ENCODE results near the gene BPIFB2. TPM values are rescaled to one million over a fixed set of nuclear protein-coding genes. Genes with fewer than 3 reads are reported as not detected.

The BPIFB2 gene
- total and polyA plus RNA-seq, 2 donors (not counting 3 experiments of a cell fraction or from before 2014, with no cell fraction given) = not detected

DNA sequence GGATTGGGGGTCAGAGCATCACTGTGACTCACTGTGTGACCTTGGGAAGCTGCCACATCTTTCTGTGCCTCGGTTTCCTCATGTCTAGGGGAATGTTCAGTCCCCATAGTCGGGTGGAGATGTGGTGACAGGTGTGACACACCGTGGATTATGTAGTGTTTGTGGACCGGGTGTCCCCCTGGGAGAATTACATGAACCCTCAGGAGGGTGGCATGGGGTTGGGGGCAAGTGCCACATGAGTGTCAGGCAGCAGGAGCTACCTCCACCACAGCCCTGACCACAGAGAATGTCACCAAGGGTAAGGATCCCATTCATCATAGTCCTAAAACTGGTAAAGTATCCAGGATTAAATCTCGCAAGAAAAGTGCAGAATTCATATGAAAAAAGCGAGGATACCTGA is 26.5 kb upstream of the BPIFB2 start:
- H3K79me2 ChIP-seq (ENCODE audit: control insufficient read depth, insufficient read depth, low read length) = no peaks in the 10 kb centered on the region
- no peaks in the 10 kb centered on the region for H3K36me3 ChIP-seq (ENCODE audit: control insufficient read depth in 2 of 2, extremely low read depth in 1 of 2, insufficient read depth in 2 of 2, low read length in 2 of 2)
- H3K9me1 ChIP-seq (replicated peaks; ENCODE audit: control insufficient read depth, extremely low read depth, insufficient read depth, low read length) = no peaks in the 10 kb centered on the region
- no peak for DNase-seq (ENCODE audit: low read depth, low spot score)
- intact Hi-C loops (cut with micrococcal nuclease) = no loop called here
- no peak overlapping the region for H3K4me3 ChIP-seq (replicated peaks in 1 of 3; ENCODE audit: insufficient read depth in 1 of 3, low read depth in 1 of 3, low read length in 3 of 3)
- no peak overlapping the region for H3K27ac ChIP-seq (ENCODE audit: insufficient read depth, low read depth, low read length)
- TF ChIP-seq, protein P1, sequence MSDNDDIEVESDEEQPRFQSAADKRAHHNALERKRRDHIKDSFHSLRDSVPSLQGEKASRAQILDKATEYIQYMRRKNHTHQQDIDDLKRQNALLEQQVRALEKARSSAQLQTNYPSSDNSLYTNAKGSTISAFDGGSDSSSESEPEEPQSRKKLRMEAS (IDR thresholded peaks at IDR 0.05; ENCODE audit: insufficient read depth, insufficient read length) = no peak
- no peak for TF ChIP-seq POLR2AphosphoS5 (IDR thresholded peaks at IDR 0.05; ENCODE audit: insufficient read depth, low read depth, low read length)
- no peak for TF ChIP-seq EZH2 (IDR thresholded peaks at IDR 0.05; ENCODE audit: borderline replicate concordance, low read depth, low read length, severe bottlenecking)
- no peak for TF ChIP-seq MYC (IDR thresholded peaks at IDR 0.05; ENCODE audit: low read depth, low read length)
- no peak for TF ChIP-seq JUN (IDR thresholded peaks at IDR 0.05; ENCODE audit: borderline replicate concordance, insufficient read depth, insufficient read length, low read depth)
- no peak for TF ChIP-seq GATA2 (IDR thresholded peaks at IDR 0.05; ENCODE audit: insufficient read depth, insufficient read length, low read depth, low read length)
- no peak for TF ChIP-seq FOS (IDR thresholded peaks at IDR 0.05; ENCODE audit: borderline replicate concordance, insufficient read depth, low read length)
- BruUV-seq (replicated peaks) = no TSS peak
- FAIRE-seq = no peak
- no peak overlapping the region for H3K4me2 ChIP-seq (ENCODE audit: insufficient read depth, low read length)
- no peaks in the 10 kb centered on the region for H3K9me3 ChIP-seq (replicated peaks; ENCODE audit: control insufficient read depth, insufficient read depth, low read length)
- POLR2A ChIA-PET = no interaction called here
- no peak overlapping the region for H3K9ac ChIP-seq (replicated peaks; ENCODE audit: extremely low read depth, insufficient read depth, low read length)
- dilution Hi-C loops (cut with MboI; ENCODE audit: extremely low pct_ligation_motif_present, low sequenced_read_pairs) = no loop called here
- no peak overlapping the region for H2AFZ ChIP-seq (ENCODE audit: low read depth, low read length)
- no peaks in the 10 kb centered on the region for H3K4me1 ChIP-seq (ENCODE audit: control insufficient read depth, extremely low read depth, insufficient read depth, low read length)
- peaks cover 0 to 1% of the 10 kb centered on the region in 2 experiments for H3K27me3 ChIP-seq (ENCODE audit: control insufficient read depth in 2 of 2, insufficient read depth in 2 of 2, low read length in 2 of 2)
- CTCF ChIA-PET = interaction anchor here (0.8 to 0.9 kb wide), 3 partner anchors 14 to 35 kb away, joined by 3 to 4 read pairs (median 4); no protein-coding TSS in a partner anchor
- H4K20me1 ChIP-seq (replicated peaks; ENCODE audit: control insufficient read depth, extremely low read depth, insufficient read depth, low read length) = no peaks in the 10 kb centered on the region

All from endothelial cell of umbilical vein (primary cell).